ENCODE measurements around the gene CCDC117.

DNA sequence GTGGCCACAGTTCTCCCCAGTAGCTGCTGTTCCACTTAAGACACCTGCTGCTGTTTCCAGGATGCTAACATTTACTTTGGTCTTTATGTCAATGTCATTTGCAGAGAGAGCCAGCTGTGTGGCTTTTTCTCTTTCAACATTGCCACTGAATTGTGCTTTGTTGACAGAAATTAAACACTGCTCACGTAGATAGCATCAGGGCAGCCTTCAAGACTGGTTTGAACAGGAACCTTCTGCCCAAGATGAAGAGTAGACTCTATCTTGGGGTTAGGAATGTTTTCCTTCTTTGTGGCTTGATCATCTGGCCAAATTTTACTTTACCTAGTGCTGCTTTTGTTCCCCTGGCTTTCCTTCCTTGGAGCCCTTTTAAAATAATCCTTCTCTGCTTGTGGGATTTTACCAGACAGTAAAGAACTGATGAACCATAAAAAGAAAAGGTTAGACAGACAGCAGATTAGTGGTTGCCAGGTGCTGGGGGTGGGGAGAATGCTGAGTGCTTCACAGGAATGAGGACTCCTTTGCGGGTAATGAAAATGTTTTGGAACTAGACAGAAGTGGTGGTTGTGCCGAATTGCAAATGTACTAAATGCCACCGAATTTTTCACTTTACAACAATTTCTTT, 50.5 kb downstream of the CCDC117 start:
- no peak for TF ChIP-seq POLR2A (IDR thresholded peaks at IDR 0.05)
- TF ChIP-seq, protein P1, sequence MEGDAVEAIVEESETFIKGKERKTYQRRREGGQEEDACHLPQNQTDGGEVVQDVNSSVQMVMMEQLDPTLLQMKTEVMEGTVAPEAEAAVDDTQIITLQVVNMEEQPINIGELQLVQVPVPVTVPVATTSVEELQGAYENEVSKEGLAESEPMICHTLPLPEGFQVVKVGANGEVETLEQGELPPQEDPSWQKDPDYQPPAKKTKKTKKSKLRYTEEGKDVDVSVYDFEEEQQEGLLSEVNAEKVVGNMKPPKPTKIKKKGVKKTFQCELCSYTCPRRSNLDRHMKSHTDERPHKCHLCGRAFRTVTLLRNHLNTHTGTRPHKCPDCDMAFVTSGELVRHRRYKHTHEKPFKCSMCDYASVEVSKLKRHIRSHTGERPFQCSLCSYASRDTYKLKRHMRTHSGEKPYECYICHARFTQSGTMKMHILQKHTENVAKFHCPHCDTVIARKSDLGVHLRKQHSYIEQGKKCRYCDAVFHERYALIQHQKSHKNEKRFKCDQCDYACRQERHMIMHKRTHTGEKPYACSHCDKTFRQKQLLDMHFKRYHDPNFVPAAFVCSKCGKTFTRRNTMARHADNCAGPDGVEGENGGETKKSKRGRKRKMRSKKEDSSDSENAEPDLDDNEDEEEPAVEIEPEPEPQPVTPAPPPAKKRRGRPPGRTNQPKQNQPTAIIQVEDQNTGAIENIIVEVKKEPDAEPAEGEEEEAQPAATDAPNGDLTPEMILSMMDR (IDR thresholded peaks at IDR 0.05), result no peak
